Femur (tissue), 1 donor: ENCODE results near the gene LSM4.

Experiments
- DNase-seq: peaks from one replicate; pipeline ENCODE4 v3.0.0-alpha.2; 2017

The LSM4 gene

GRCh38 chr19:18271433-18271841 is 51.4 kb downstream of the LSM4 start:
- DNase-seq, result peak; percentile 72

DNA sequence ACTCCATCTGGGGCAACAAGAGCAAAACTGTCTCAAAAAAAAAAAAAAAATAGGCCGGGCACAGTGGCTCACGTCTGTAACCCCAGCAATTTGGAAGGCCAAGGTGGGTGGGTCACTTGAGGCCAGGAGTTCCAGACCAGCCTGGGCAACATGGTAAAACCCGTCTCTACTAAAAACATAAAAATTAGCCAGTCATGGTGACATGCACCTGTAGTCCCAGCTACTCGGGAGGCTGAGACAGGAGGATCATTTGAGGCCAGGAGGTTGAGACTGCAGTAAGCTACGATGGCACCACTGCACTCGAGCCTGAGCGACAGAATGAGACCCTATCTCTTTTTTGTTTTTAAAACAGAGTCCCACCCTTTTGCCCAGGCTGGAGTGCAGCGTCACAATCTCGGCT is 52.5 kb downstream of the LSM4 start:
- no peak for DNase-seq

- no peak for DNase-seq
Observed at GRCh38 chr19:18269070-18269723, 53.7 kb downstream of the LSM4 start.

GRCh38 chr19:18266771-18267686 is 55.8 kb downstream of the LSM4 start:
- no peak for DNase-seq

- no peak for DNase-seq
Observed at GRCh38 chr19:18265582-18265981, 57.3 kb downstream of the LSM4 start.

DNA sequence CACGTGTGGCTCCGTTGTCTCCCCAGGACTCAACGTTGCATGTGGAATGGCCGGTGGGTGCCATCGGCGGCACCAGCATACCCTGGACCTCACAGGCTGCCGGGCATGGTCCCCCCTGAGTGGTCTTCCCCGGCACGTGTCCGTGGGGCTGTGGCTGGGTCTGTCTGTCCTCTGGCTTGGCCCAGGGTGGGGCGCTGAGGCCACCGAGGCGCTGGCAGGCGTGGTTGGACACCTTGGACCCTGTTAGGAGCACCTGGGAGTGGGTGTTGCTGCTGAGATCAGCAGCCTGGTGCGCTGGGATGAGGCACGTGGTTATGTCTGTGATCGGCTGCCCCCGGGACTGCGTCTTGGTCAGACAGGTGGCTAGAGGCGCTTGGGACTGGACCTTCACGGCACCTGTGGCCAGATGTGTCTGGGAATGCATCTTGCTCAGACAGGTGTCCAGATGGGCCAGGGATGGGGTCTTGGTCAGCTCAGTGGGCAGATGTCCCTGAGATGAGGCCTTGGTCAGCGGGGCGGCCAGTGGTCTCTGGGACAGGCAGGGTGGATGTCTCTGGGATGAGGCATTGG is 57.8 kb downstream of the LSM4 start:
- peak; percentile 35 for DNase-seq

- DNase-seq, result peak; percentile 42
Observed at GRCh38 chr19:18264137-18264854, 58.6 kb downstream of the LSM4 start.

DNA sequence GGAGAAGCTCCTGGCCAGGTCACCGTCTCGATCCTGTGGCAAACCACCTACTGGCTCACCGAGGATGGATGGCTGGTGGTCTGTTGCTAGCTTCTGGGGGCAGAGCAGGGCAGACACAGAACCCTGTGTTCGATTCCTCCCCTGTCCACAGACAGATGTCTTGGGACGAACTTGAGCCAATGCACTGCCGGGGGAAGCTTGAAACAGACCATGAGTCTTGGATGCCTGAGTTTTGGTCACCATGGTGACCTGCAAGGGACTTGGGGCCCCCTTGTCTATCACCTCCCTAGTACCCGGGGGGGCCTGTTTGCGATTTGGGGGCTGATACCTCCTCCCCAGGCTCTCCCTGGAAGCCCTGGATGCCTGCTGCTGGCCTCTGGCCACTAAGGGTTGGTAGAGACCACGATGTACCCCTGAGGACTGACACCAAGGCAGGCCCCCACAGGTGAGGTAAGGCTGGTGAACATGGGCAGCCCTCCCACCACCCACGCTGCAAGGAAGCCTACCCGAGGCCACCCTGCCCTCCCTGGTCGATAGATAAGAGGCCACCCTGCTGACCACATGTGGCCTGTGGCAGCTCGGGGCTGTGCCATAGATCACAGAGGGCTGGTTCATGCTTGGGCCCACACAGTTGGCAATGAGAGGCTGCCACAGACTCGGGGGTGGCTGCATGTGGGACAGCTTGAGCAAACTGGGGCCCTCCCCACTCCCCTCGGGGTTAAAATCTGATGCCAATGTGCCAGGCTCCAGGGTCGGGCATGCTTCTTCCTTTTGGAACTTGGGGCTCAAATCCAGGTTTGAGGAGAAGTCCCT is 59.3 kb downstream of the LSM4 start:
- DNase-seq, result peak; percentile 30

- DNase-seq, result peak; percentile 21
Observed at GRCh38 chr19:18262917-18263316, 60.0 kb downstream of the LSM4 start.

GRCh38 chr19:18262144-18262543 is 60.7 kb downstream of the LSM4 start:
- DNase-seq, result no peak

DNA sequence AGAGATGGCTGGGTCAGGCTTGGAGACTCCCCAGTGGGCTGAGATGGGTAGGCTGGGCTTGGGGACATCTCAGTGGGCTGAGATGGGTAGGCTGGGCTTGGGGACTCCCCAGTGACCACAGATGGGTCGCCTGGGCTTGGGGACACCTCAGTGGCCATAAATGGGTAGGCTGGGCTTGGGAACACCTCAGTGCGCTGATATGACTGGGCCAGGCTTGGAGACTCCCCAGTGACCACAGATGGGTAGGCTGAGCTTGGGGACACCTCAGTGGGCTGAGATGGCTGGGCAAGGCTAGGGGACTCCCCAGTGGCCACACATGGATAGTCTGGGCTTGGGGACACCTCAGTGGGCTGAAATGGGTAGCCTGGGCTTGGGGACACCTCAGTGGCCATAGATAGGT is 61.4 kb downstream of the LSM4 start:
- DNase-seq, result peak; percentile 21

DNA sequence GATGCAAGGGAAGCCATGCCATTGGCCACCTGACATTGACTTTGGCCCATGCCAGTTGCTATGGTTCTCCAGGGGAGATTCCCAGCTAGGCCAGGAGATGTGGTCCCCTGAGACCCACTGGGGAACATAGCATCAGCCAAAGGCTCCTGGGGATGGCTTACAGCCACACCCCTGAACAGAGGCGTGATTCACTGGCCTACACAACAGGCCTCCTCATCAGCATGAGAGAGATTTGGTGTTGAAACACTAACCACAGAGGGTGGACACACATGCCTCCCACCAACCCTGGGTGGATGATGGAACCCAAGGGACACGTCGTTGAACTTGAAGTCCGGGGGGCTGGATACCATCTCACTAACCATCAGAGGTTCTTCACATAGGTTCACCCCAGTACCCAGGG is 63.0 kb downstream of the LSM4 start:
- peak; percentile 20 for DNase-seq

DNA sequence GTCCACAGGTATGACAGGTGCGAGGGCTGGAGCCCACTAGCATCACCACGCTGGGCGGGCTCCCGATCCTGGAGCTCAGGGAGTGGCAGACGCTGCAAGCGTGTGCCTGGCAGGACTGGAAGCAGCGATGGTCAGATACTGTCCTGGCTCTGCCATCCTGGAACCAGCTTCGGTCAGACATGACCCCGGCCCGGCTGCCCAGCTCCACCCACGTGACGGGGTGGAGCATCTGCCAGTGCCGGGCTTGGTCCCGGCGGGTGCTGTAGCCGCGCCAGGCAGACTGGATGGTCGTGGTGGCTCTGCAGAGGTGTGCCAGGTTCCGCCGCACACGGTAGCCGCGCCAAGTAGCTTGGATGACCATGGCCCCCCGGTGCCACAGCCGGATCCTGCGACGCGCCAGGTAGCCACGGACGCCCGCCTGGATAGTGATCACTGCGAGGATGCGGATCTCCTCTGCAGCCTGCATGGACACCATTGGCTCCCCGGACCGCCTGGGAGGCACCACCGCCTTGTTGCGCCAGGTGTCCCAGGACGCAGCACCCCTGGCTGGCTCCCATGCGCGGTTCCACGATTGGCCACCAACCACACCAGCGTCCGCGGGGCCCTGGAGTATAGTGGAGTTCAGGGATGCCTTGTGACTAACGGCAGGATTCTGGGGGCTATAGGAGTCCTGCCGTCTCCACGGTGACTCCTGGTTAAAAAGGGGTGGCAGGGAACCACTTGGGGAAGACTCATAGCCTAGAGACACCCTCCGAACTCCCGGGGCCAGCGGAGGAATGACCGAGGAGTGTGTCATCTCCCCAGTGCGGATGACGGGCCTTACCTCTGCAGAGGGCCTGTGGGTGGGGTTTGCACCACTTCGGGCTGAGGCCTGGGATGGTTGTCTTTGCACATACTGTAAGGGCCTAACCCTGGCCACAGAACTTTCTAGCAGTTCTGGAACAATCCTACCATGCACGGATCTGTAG is 65.1 kb downstream of the LSM4 start:
- DNase-seq, result peak; percentile 26
